GM12878 (cell line): ENCODE measurements around the gene PREX1. TPM values are rescaled to one million over a fixed set of nuclear protein-coding genes. Genes with fewer than 3 reads are reported as not detected.
A peak's percentile ranks its signal among the peaks of the same experiment; 100 is the strongest.

Experiments
- ATAC-seq: fragments of 200-7000 bp; cut with Tn5 transposase; 3 replicates; pipeline ENCODE4 v1.9.1; 2020; ENCODE audit warnings: mild to moderate bottlenecking, moderate library complexity
- BruUV-seq: library from RNA; stranded (reverse); fragments of 400-500 nt; replicated peaks from 2 replicates; lab custom pipeline; 2021; lab: Mats Ljungman, UMichigan
- CTCF ChIA-PET: fragments of 300-600 bp; sonication (Branson Sonifier 250); formaldehyde crosslinking; extraction: SDS; loops from one replicate; lab custom pipeline; 2021; ENCODE audit warnings: inconsistent platforms; lab: Yijun Ruan, JAX
- POLR2A ChIA-PET: fragments of 350-600 bp; formaldehyde crosslinking; extraction: SDS; loops from one replicate; lab custom pipeline; 2021; ENCODE audit warnings: inconsistent platforms; lab: Charles Lee
- RAD21 ChIA-PET: fragments of 300-600 bp; sonication (Branson Sonifier 250); formaldehyde crosslinking; loops from one replicate; lab custom pipeline; 2023; ENCODE audit warnings: antibody characterized with exemption; ENCODE audit not compliant: unreplicated experiment; lab: Charles Lee
- SMC1A ChIA-PET: fragments of 300-600 bp; sonication (Branson Sonifier 250); formaldehyde crosslinking; loops from one replicate; lab custom pipeline; 2023; ENCODE audit not compliant: unreplicated experiment, uncharacterized antibody; lab: Charles Lee
- DNase-seq: peaks from one replicate; pipeline ENCODE4 v3.0.0-alpha.2; 2011; ENCODE audit warnings: low read depth, low spot score
- FAIRE-seq: peaks from 3 replicates; lab custom pipeline; 2011; peaks lifted over from hg19 to GRCh38; lab: Jason Lieb, UNC
- H2AFZ ChIP-seq: 2 replicates; pipeline ENCODE4 v1.6.0; 2011; ENCODE audit warnings: low read depth, low read length, control low read depth; ENCODE audit not compliant: control insufficient read depth
- H3K27ac ChIP-seq: 2 replicates; pipeline ENCODE4 v1.5.1; 2011; ENCODE audit warnings: control low read depth; ENCODE audit not compliant: control insufficient read depth, insufficient read depth
- H3K27me3 ChIP-seq, 2 experiments: replicated peaks in 1 of 2; 2 replicates each; pipeline versions ENCODE4 v1.6.0 to v1.6.1; 2011; ENCODE audit warnings: low read length in 1 of 2; ENCODE audit not compliant: control insufficient read depth in 2 of 2, insufficient read depth in 2 of 2
- H3K36me3 ChIP-seq, 2 experiments: 2 replicates each; pipeline ENCODE4 v1.5.1; 2011; ENCODE audit warnings: low read length in 1 of 2; ENCODE audit not compliant: control insufficient read depth in 2 of 2, insufficient read depth in 2 of 2
- H3K4me1 ChIP-seq: 2 replicates; pipeline ENCODE4 v1.6.1; 2011; ENCODE audit warnings: mild to moderate bottlenecking, low read length, moderate library complexity, mixed read lengths; ENCODE audit not compliant: control insufficient read depth, insufficient read depth
- H3K4me2 ChIP-seq: 2 replicates; pipeline ENCODE4 v1.6.0; 2011; ENCODE audit warnings: control low read depth; ENCODE audit not compliant: control insufficient read depth, insufficient read depth
- H3K4me3 ChIP-seq: fragments of 200-600 bp; sonication (generic); 2 replicates; pipeline ENCODE4 v1.5.1; 2016
- H3K79me2 ChIP-seq: 2 replicates; pipeline ENCODE4 v1.6.0; 2011; ENCODE audit warnings: low read length; ENCODE audit not compliant: control insufficient read depth, insufficient read depth
- H3K9ac ChIP-seq: 2 replicates; pipeline ENCODE4 v1.8.0; 2011; ENCODE audit warnings: low read length, control low read depth, mixed read lengths; ENCODE audit not compliant: control insufficient read depth, insufficient read depth
- H3K9me3 ChIP-seq: replicated peaks from 3 replicates; pipeline ENCODE4 v1.5.1; 2011; ENCODE audit warnings: mild to moderate bottlenecking, low read length; ENCODE audit not compliant: control insufficient read depth, insufficient read depth
- H4K20me1 ChIP-seq: 2 replicates; pipeline ENCODE4 v1.6.0; 2011; ENCODE audit not compliant: control insufficient read depth, insufficient read depth
- ATF2 ChIP-seq: IDR thresholded peaks from 2 replicates; pipeline ENCODE4 v1.6.1; 2012; ENCODE audit warnings: low read length, inconsistent platforms
- CTCF ChIP-seq, 3 experiments: IDR thresholded peaks in 2 of 3; conservative IDR thresholded peaks in 1 of 3; 2 replicates each; pipeline ENCODE4 v1.5.1; 2011; ENCODE audit warnings: low read depth in 3 of 3, low read length in 3 of 3, mild to moderate bottlenecking in 3 of 3, control low read depth in 2 of 3, moderate library complexity in 2 of 3, inconsistent platforms in 1 of 3, mixed read lengths in 1 of 3; ENCODE audit not compliant: control insufficient read depth in 2 of 3, insufficient read depth in 1 of 3; ENCODE audit errors: extremely low read depth in 1 of 3
- EED ChIP-seq: sonication (generic); IDR thresholded peaks from 2 replicates; pipeline ENCODE4 v1.6.1; 2016; ENCODE audit warnings: antibody characterized with exemption, low read depth
- IKZF1 ChIP-seq: fragments of 450-650 bp; conservative IDR thresholded peaks from 2 replicates; pipeline ENCODE4 v1.6.1; 2017; ENCODE audit warnings: antibody characterized with exemption, mild to moderate bottlenecking
- IKZF2 ChIP-seq, 2 experiments: fragments of 450-650 bp; IDR thresholded peaks; 2 replicates each; pipeline ENCODE4 v1.6.1; 2017; ENCODE audit warnings: mild to moderate bottlenecking in 2 of 2, moderate library complexity in 2 of 2
- KLF5 ChIP-seq: fragments of 450-650 bp; IDR thresholded peaks from 2 replicates; pipeline ENCODE4 v1.6.1; 2014; ENCODE audit warnings: mild to moderate bottlenecking; ENCODE audit not compliant: partially characterized antibody
- NFIC ChIP-seq: IDR thresholded peaks from 2 replicates; pipeline ENCODE4 v1.6.1; 2012; ENCODE audit warnings: low read depth, mild to moderate bottlenecking, inconsistent platforms, low read length, moderate library complexity
- PKNOX1 ChIP-seq: fragments of 450-650 bp; IDR thresholded peaks from 2 replicates; pipeline ENCODE4 v1.6.1; 2016; ENCODE audit warnings: mild to moderate bottlenecking
- RELB ChIP-seq: fragments of 450-650 bp; IDR thresholded peaks from 2 replicates; pipeline ENCODE4 v1.6.1; 2017; ENCODE audit warnings: low read depth, mild to moderate bottlenecking, moderate library complexity
- RUNX3 ChIP-seq: IDR thresholded peaks from 2 replicates; pipeline ENCODE4 v1.6.1; 2012; ENCODE audit warnings: low read length, inconsistent platforms
- SMARCA5 ChIP-seq: fragments of 450-650 bp; IDR thresholded peaks from 2 replicates; pipeline ENCODE4 v1.6.1; 2017; ENCODE audit warnings: mild to moderate bottlenecking
- TBL1XR1 ChIP-seq: IDR thresholded peaks from 2 replicates; pipeline ENCODE4 v1.6.1; 2012; ENCODE audit warnings: low read depth, low read length, improper control_type of control experiment
- ZBTB33 ChIP-seq: fragments of 450-650 bp; IDR thresholded peaks from 2 replicates; pipeline ENCODE4 v1.6.1; 2017; ENCODE audit warnings: mild to moderate bottlenecking
- ZNF274 ChIP-seq: IDR thresholded peaks from one replicate; pipeline ENCODE4 v1.8.0; 2011; ENCODE audit not compliant: insufficient read length, insufficient read depth
- WGBS: methylation state at CpG from one replicate; pipeline ENCODE4 v1.1.6; 2016; ENCODE audit warnings: low lambda C conversion rate; ENCODE audit not compliant: insufficient replicate concordance, insufficient coverage; ENCODE audit errors: missing lambda C conversion rate; 5-methylcytosine and 5-hydroxymethylcytosine counted together
- in situ Hi-C: fragments of 300-500 bp; cut with MboI; formaldehyde crosslinking; loops from 9 replicates; pipeline ENCODE4 v1.14.3; 2018; ENCODE audit warnings: mixed read lengths
- intact Hi-C: fragments of 100-400 bp; cut with micrococcal nuclease; formaldehyde crosslinking; loops from one replicate; pipeline ENCODE4 v1.14.2; 2022; ENCODE audit not compliant: unreplicated experiment
- polyA plus RNA-seq, 11 experiments: library from polyadenylated mRNA; depleted of rRNA in 4 of 11; unstranded in 6 of 11; stranded (reverse) in 5 of 11; fragments of >200 nt; fragmentation: Nextera tagmentation in 4 of 11; fragmentation: Illumina TruSeq in 1 of 11; extraction: Ambion mirVana in 4 of 11; extraction: Trizol in 1 of 11; gene quantifications; 1 replicate in 1 of 11; 2 replicates in 10 of 11; pipeline versions ENCODE4 v1.2.1 to v1.2.3, GENCODE V29; 2011 to 2016; ENCODE audit warnings: inconsistent platforms in 2 of 11, missing spikeins in 2 of 11, low read depth in 1 of 11
- total RNA-seq, 4 experiments: library from RNA; depleted of rRNA in 3 of 4; stranded (reverse); fragments of >200 nt in 3 of 4; fragmentation: Illumina TruSeq in 1 of 4; extraction: Trizol in 1 of 4; gene quantifications; 2 replicates each; pipeline versions ENCODE4 v1.2.1 to v1.2.3, GENCODE V29; 2013 to 2021

The PREX1 gene
- total and polyA plus RNA-seq, 10 of the 15 experiments (the other 5 are each of a cell fraction or from before 2014, with no cell fraction given) = 2.6 to 114 (median 38.9) TPM

GRCh38 chr20:48789781-48790472, 37.9 kb downstream of the PREX1 start:
- BruUV-seq = TSS peak; percentile 88
- ATAC-seq (peak; percentile 46), DNase-seq (no peak), FAIRE-seq (peak; percentile 47)
- peaks cover 3 to 7% of the 10 kb centered on the region in 2 experiments; a peak in 3 of 4 replicates for H3K36me3 ChIP-seq
- peak overlapping the region; percentile 2; the same call in 1 of the 2 replicates for H3K4me3 ChIP-seq
- in situ Hi-C loops (no loop called here), intact Hi-C loops (loop anchor here (2.0 kb wide), 5 partner anchors 29 to 71 kb away; no protein-coding TSS in a partner anchor)
- H3K9me3 ChIP-seq = no peaks in the 10 kb centered on the region
- ChIA-PET RAD21 (interaction anchor here (1.0 to 4.9 kb wide), 14 partner anchors 10 to 132 kb away, joined by 3 to 42 read pairs (median 5); partner anchors contain the start of gene PREX1), POLR2A (interaction anchor here (0.8 to 3.4 kb wide), 6 partner anchors 12 to 57 kb away, joined by 3 to 28 read pairs (median 4); no protein-coding TSS in a partner anchor), CTCF (interaction anchor here (0.9 to 2.4 kb wide), 5 partner anchors 37 to 132 kb away, joined by 3 to 13 read pairs (median 8); no protein-coding TSS in a partner anchor), SMC1A (interaction anchor here (0.8 to 5.3 kb wide), 17 partner anchors 8 to 132 kb away, joined by 3 to 36 read pairs (median 6); no protein-coding TSS in a partner anchor)
- H3K9ac ChIP-seq = peak overlapping the region; percentile 15
- peaks cover 93% of the 10 kb centered on the region for H3K79me2 ChIP-seq
- H3K27me3 ChIP-seq = no peaks in the 10 kb centered on the region
- peak overlapping the region; percentile 77 for H3K4me2 ChIP-seq
- H3K27ac ChIP-seq = peak overlapping the region; percentile 95
- H3K4me1 ChIP-seq = peaks cover 70% of the 10 kb centered on the region
- H2AFZ ChIP-seq = no peak overlapping the region
- 12% methylated on average over 9 of the region's 9 CpGs for WGBS
- TF ChIP-seq NFIC (peak; percentile 43; the same call in 1 of the 2 replicates), ATF2 (peak; percentile 40; the same call in 1 of the 2 replicates), PKNOX1 (peak; percentile 55), IKZF2 (IDR thresholded peaks at IDR 0.05) (peak; percentile 48 to 58; a peak in 3 of 4 replicates), EED (peak; percentile 84), RELB (0 out of 2 replicates have a peak, but pooled peaks have one; percentile 32), CTCF (IDR thresholded peaks at IDR 0.05 in 2 of 3, conservative IDR thresholded peaks at IDR 0.05 in 1 of 3; ENCODE audit: control insufficient read depth in 2 of 3, extremely low read depth in 1 of 3, insufficient read depth in 1 of 3, low read depth in 3 of 3, low read length in 3 of 3) (no peak), IKZF1 (peak; percentile 11; the same call in 1 of the 2 replicates), ZBTB33 (no peak), SMARCA5 (0 out of 2 replicates have a peak, but pooled peaks have one; percentile 63), RUNX3 (peak; percentile 66), TBL1XR1 (0 out of 2 replicates have a peak, but pooled peaks have one; percentile 13), ZNF274 (no peak), KLF5 (no peak)
- H4K20me1 ChIP-seq = no peaks in the 10 kb centered on the region; the same call in 1 of the 2 replicates
